Sigmoid colon (tissue), 7 donors: ENCODE measurements around the gene GNAS. TPM values are rescaled to one million over a fixed set of nuclear protein-coding genes. Genes with fewer than 3 reads are reported as not detected.
"Not testable (repeated sequence)": the region's sequence is repeated elsewhere in the genome, so short reads cannot be mapped to it uniquely, and the experiment has no call there.

Source experiments
- DNase-seq: peaks from one replicate; pipeline ENCODE4 v3.0.0-alpha.2; 2019
- H3K27ac ChIP-seq, 4 donors: fragments of 200-600 bp; sonication (generic); one replicate each; pipeline ENCODE4 v1.5.1; 2016 to 2019; ENCODE audit warnings: mild to moderate bottlenecking in 1 of 4
- H3K27me3 ChIP-seq, 3 donors: fragments of 200-600 bp; sonication (generic); one replicate each; pipeline ENCODE4 v1.5.1; 2019; ENCODE audit warnings: mild to moderate bottlenecking in 1 of 3
- H3K36me3 ChIP-seq, 4 donors: fragments of 200-600 bp; sonication (generic); one replicate each; pipeline ENCODE4 v1.5.1; 2016 to 2019
- H3K4me1 ChIP-seq, 4 donors: fragments of 200-600 bp; sonication (generic); one replicate each; pipeline ENCODE4 v1.5.1; 2017 to 2019
- H3K4me3 ChIP-seq, 4 donors: fragments of 200-600 bp; sonication (generic); one replicate each; pipeline ENCODE4 v1.5.1; 2017 to 2019; ENCODE audit warnings: mild to moderate bottlenecking in 2 of 4, moderate library complexity in 1 of 4
- H3K9me3 ChIP-seq, 4 donors: fragments of 200-600 bp in 3 of 4; sonication (generic) in 3 of 4; one replicate each; pipeline versions ENCODE4 v1.5.1 to v1.6.1; 2013 to 2019
- CTCF ChIP-seq, 4 experiments: fragments of 450-650 bp in 3 of 4; fragments of 200-600 bp in 1 of 4; IDR thresholded peaks; one replicate each; pipeline ENCODE4 v1.5.1; 2016 to 2019; ENCODE audit warnings: antibody characterized with exemption in 4 of 4, mild to moderate bottlenecking in 3 of 4, moderate library complexity in 2 of 4
- EP300 ChIP-seq, 4 donors: sonication (generic); formaldehyde crosslinking; IDR thresholded peaks; one replicate each; pipeline ENCODE4 v1.6.1; 2017; ENCODE audit warnings: antibody characterized with exemption in 4 of 4
- POLR2A ChIP-seq, 2 donors: fragments of 450-650 bp; IDR thresholded peaks; one replicate each; pipeline ENCODE4 v1.6.1; 2016; ENCODE audit warnings: antibody characterized with exemption in 2 of 2, mild to moderate bottlenecking in 2 of 2, moderate library complexity in 2 of 2
- POLR2AphosphoS5 ChIP-seq, 4 donors: sonication (generic); formaldehyde crosslinking; IDR thresholded peaks; one replicate each; pipeline ENCODE4 v1.6.1; 2017; ENCODE audit warnings: antibody characterized with exemption in 4 of 4
- WGBS, 2 donors: extraction: QIAGEN DNeasy Blood & Tissue Kit; methylation state at CpG; one replicate each; pipeline ENCODE4 v1.1.7; 2013; 5-methylcytosine and 5-hydroxymethylcytosine counted together
- intact Hi-C: fragments of 100-400 bp; cut with DNase I; formaldehyde crosslinking; loops from one replicate; pipeline ENCODE4 v1.15.1; 2023
- polyA plus RNA-seq, 3 donors: library from polyadenylated mRNA; stranded (reverse); fragments of 200-250 nt; gene quantifications; one replicate each; pipeline ENCODE4 v1.2.3, GENCODE V29; 2013
- total RNA-seq, 4 donors: library from RNA; depleted of rRNA; stranded (reverse); fragments of >200 nt; gene quantifications; one replicate each; pipeline ENCODE4 v1.1.0, GENCODE V29; 2016
- donor health status: healthy with polysubstance abuse.
- donor health status: Bipolar disorder and iron deficiency.
- donor health status: healthy.

Gene GNAS
- total and polyA plus RNA-seq, 7 donors: 449 to 808 (median 535) TPM

GRCh38 chr20:58941471-58941870, 89.0 kb downstream of the GNAS start:
- TF ChIP-seq EP300 (IDR thresholded peaks at IDR 0.05) (no peak), POLR2AphosphoS5 (IDR thresholded peaks at IDR 0.05) (no peak), CTCF (IDR thresholded peaks at IDR 0.05) (no peak), POLR2A (IDR thresholded peaks at IDR 0.05) (no peak)
- Histone ChIP-seq H3K36me3 (no peaks in the 10 kb centered on the region), H3K27me3 (no peaks in the 10 kb centered on the region), H3K4me3 (no peak overlapping the region), H3K4me1 (peaks cover 0 to 9% (median 0%) of the 10 kb centered on the region in 4 donors), H3K27ac (no peak overlapping the region), H3K9me3 (no peaks in the 10 kb centered on the region)
- DNase-seq: no peak
- intact Hi-C loops: no loop called here
- 75 to 79% methylated on average over 3 of the region's 3 CpGs for WGBS, 2 donors

- WGBS, 2 donors: 67 to 72% methylated on average over 4 of the region's 4 CpGs
- Histone ChIP-seq H3K9me3 (no peaks in the 10 kb centered on the region), H3K36me3 (no peaks in the 10 kb centered on the region), H3K27ac (no peak overlapping the region), H3K4me3 (no peak overlapping the region), H3K27me3 (no peaks in the 10 kb centered on the region), H3K4me1 (peaks cover 0 to 9% (median 0%) of the 10 kb centered on the region in 4 donors)
- TF ChIP-seq POLR2AphosphoS5 (IDR thresholded peaks at IDR 0.05) (no peak), EP300 (IDR thresholded peaks at IDR 0.05) (no peak), POLR2A (IDR thresholded peaks at IDR 0.05) (no peak), CTCF (IDR thresholded peaks at IDR 0.05) (no peak)
- no peak for DNase-seq
- intact Hi-C loops: no loop called here
These were observed 90.0 kb downstream of the GNAS start for GRCh38 chr20:58942549-58942948.

- TF ChIP-seq EP300 (IDR thresholded peaks at IDR 0.05) (no peak), CTCF (IDR thresholded peaks at IDR 0.05) (no peak), POLR2AphosphoS5 (IDR thresholded peaks at IDR 0.05) (no peak), POLR2A (IDR thresholded peaks at IDR 0.05) (no peak)
- DNase-seq: no peak
- no peak overlapping the region for H3K4me3 ChIP-seq
- H3K27ac ChIP-seq: no peak overlapping the region
- WGBS, 2 donors: 77 to 86% methylated on average over 5 of the region's 5 CpGs
- H3K4me1 ChIP-seq: peaks cover 0 to 9% (median 0%) of the 10 kb centered on the region in 4 donors
- no peaks in the 10 kb centered on the region for H3K36me3 ChIP-seq
- intact Hi-C loops: no loop called here
- no peaks in the 10 kb centered on the region for H3K9me3 ChIP-seq
- no peaks in the 10 kb centered on the region for H3K27me3 ChIP-seq
These were observed 92.1 kb downstream of the GNAS start for GRCh38 chr20:58944610-58945009.

GRCh38 chr20:58945965-58946631, 93.6 kb downstream of the GNAS start:
- Histone ChIP-seq H3K9me3 (no peaks in the 10 kb centered on the region), H3K27ac (no peak overlapping the region), H3K27me3 (no peaks in the 10 kb centered on the region), H3K4me1 (peaks cover 0 to 9% (median 0%) of the 10 kb centered on the region in 4 donors), H3K36me3 (no peaks in the 10 kb centered on the region), H3K4me3 (no peak overlapping the region)
- TF ChIP-seq EP300 (IDR thresholded peaks at IDR 0.05): no peak
- no peak for TF ChIP-seq POLR2AphosphoS5 (IDR thresholded peaks at IDR 0.05)
- intact Hi-C loops: no loop called here
- 89 to 92% methylated on average over 10 of the region's 10 CpGs for WGBS, 2 donors
- no peak for DNase-seq

- DNase-seq, intact Hi-C loops: not testable (repeated sequence)
- 82 to 88% methylated on average over 7 of the region's 7 CpGs for WGBS, 2 donors
These were observed 95.4 kb downstream of the GNAS start for GRCh38 chr20:58947797-58948388.

More at GRCh38 chr20:58947797-58948388, 95.4 kb downstream of the GNAS start:
- H3K27me3 ChIP-seq, H3K27ac ChIP-seq, H3K4me3 ChIP-seq, H3K36me3 ChIP-seq, H3K9me3 ChIP-seq, H3K4me1 ChIP-seq: not testable (repeated sequence)
